Activated CD8-positive, alpha-beta memory T cell treated with anti-CD3 and anti-CD28 coated beads, Interleukin-2, amount 10 ng/mL, durations not matched to agents 7 days and 5 days (primary cell): ENCODE data around the gene HIPK2. TPM values are rescaled to one million over a fixed set of nuclear protein-coding genes. Genes with fewer than 3 reads are reported as not detected.

Experiments used
- ATAC-seq: fragments of 150-1000 bp; cut with Tn5 transposase; one replicate; pipeline ENCODE4 v1.10.0; 2021; ENCODE audit warnings: moderate library complexity
- CTCF ChIA-PET: fragments of 350-600 bp; sonication (Branson Sonifier 250); formaldehyde crosslinking; loops from one replicate; lab custom pipeline; 2021; ENCODE audit warnings: antibody characterized with exemption; lab: Charles Lee
- DNase-seq: peaks from one replicate; pipeline ENCODE4 v3.0.0-alpha.2; 2020
- H3K27ac Mint-ChIP-seq: one replicate; pipeline ENCODE4 v1.8.0; 2021; ENCODE audit warnings: mild to moderate bottlenecking, mixed read lengths
- H3K27me3 Mint-ChIP-seq: one replicate; pipeline ENCODE4 v1.8.0; 2021; ENCODE audit warnings: mixed read lengths
- H3K36me3 Mint-ChIP-seq: one replicate; pipeline ENCODE4 v1.8.0; 2021; ENCODE audit warnings: mild to moderate bottlenecking, mixed read lengths
- H3K4me1 Mint-ChIP-seq: one replicate; pipeline ENCODE4 v1.8.0; 2021; ENCODE audit warnings: mixed read lengths
- H3K4me3 Mint-ChIP-seq: one replicate; pipeline ENCODE4 v1.8.0; 2021; ENCODE audit warnings: mild to moderate bottlenecking, moderate library complexity, mixed read lengths
- H3K9me3 Mint-ChIP-seq: one replicate; pipeline ENCODE4 v1.8.0; 2022; ENCODE audit warnings: low read depth, mixed read lengths
- total RNA-seq, 2 experiments: library from RNA; stranded (reverse); gene quantifications; one replicate each; pipeline ENCODE4 v1.2.3, GENCODE V29; 2021

HIPK2 gene
- total RNA-seq, 2 experiments from 2014 or later, result 20.2 to 21.4 TPM

- no peak overlapping the region for H3K4me3 Mint-ChIP-seq
- no peaks in the 10 kb centered on the region for H3K9me3 Mint-ChIP-seq
- peaks cover 3% of the 10 kb centered on the region for H3K4me1 Mint-ChIP-seq
These were observed 32.8 kb downstream of the HIPK2 start for GRCh38 chr7:139744768-139745677.

GRCh38 chr7:139743967-139744767 is 33.6 kb downstream of the HIPK2 start:
- Mint-ChIP-seq H3K9me3 (no peaks in the 10 kb centered on the region), H3K27me3 (no peaks in the 10 kb centered on the region), H3K27ac (no peak overlapping the region), H3K4me3 (no peak overlapping the region), H3K36me3 (peaks cover 2% of the 10 kb centered on the region), H3K4me1 (peaks cover 3% of the 10 kb centered on the region)
- DNase-seq (no peak), ATAC-seq (no peak)
- CTCF ChIA-PET, result no interaction called here

More at GRCh38 chr7:139744768-139745677, 32.8 kb downstream of the HIPK2 start:
- no peaks in the 10 kb centered on the region for H3K27me3 Mint-ChIP-seq
- CTCF ChIA-PET, result no interaction called here
- H3K27ac Mint-ChIP-seq, result no peak overlapping the region
- no peak for ATAC-seq
- peaks cover 2% of the 10 kb centered on the region for H3K36me3 Mint-ChIP-seq
- peak; percentile 39 for DNase-seq

GRCh38 chr7:139743267-139743966 is 34.4 kb downstream of the HIPK2 start:
- H3K27ac Mint-ChIP-seq, result no peak overlapping the region
- H3K36me3 Mint-ChIP-seq, result peaks cover 2% of the 10 kb centered on the region
- no peak overlapping the region for H3K4me3 Mint-ChIP-seq
- H3K27me3 Mint-ChIP-seq, result no peaks in the 10 kb centered on the region
- DNase-seq, result peak; percentile 22
- peaks cover 7% of the 10 kb centered on the region for H3K4me1 Mint-ChIP-seq
- CTCF ChIA-PET, result no interaction called here
- no peak for ATAC-seq
- H3K9me3 Mint-ChIP-seq, result no peaks in the 10 kb centered on the region

GRCh38 chr7:139741789-139742344 is 35.9 kb downstream of the HIPK2 start:
- ATAC-seq (no peak), DNase-seq (peak; percentile 8)
- peaks cover 2% of the 10 kb centered on the region for H3K36me3 Mint-ChIP-seq
- peaks cover 22% of the 10 kb centered on the region for H3K4me1 Mint-ChIP-seq
- H3K4me3 Mint-ChIP-seq, result no peak overlapping the region
- no peaks in the 10 kb centered on the region for H3K27me3 Mint-ChIP-seq
- CTCF ChIA-PET, result no interaction called here
- no peak overlapping the region for H3K27ac Mint-ChIP-seq
- no peaks in the 10 kb centered on the region for H3K9me3 Mint-ChIP-seq

GRCh38 chr7:139741239-139741638 is 36.6 kb downstream of the HIPK2 start:
- H3K36me3 Mint-ChIP-seq, result peaks cover 2% of the 10 kb centered on the region
- no peak for ATAC-seq
- H3K9me3 Mint-ChIP-seq, result no peaks in the 10 kb centered on the region

GRCh38 chr7:139739863-139740597 is 37.8 kb downstream of the HIPK2 start:
- no peak overlapping the region for H3K4me3 Mint-ChIP-seq
- peaks cover 5% of the 10 kb centered on the region for H3K36me3 Mint-ChIP-seq
- CTCF ChIA-PET, result no interaction called here
- H3K9me3 Mint-ChIP-seq, result no peaks in the 10 kb centered on the region
- H3K27me3 Mint-ChIP-seq, result no peaks in the 10 kb centered on the region
- H3K27ac Mint-ChIP-seq, result no peak overlapping the region
- DNase-seq (peak; percentile 21), ATAC-seq (no peak)
- H3K4me1 Mint-ChIP-seq, result peaks cover 33% of the 10 kb centered on the region

More at GRCh38 chr7:139741239-139741638, 36.6 kb downstream of the HIPK2 start:
- H3K27ac Mint-ChIP-seq, result no peak overlapping the region
- peaks cover 27% of the 10 kb centered on the region for H3K4me1 Mint-ChIP-seq
- DNase-seq, result peak; percentile 28
- no peak overlapping the region for H3K4me3 Mint-ChIP-seq
- CTCF ChIA-PET, result no interaction called here
- no peaks in the 10 kb centered on the region for H3K27me3 Mint-ChIP-seq

- CTCF ChIA-PET, result no interaction called here
- peak; percentile 15 for DNase-seq
- Mint-ChIP-seq H3K4me1 (peaks cover 30% of the 10 kb centered on the region), H3K27me3 (no peaks in the 10 kb centered on the region), H3K4me3 (no peak overlapping the region), H3K36me3 (peaks cover 5% of the 10 kb centered on the region), H3K9me3 (no peaks in the 10 kb centered on the region), H3K27ac (no peak overlapping the region)
- no peak for ATAC-seq
These were observed 39.0 kb downstream of the HIPK2 start for GRCh38 chr7:139738772-139739171.

- Mint-ChIP-seq H3K36me3 (peaks cover 8% of the 10 kb centered on the region), H3K4me3 (no peak overlapping the region), H3K9me3 (no peaks in the 10 kb centered on the region), H3K4me1 (peaks cover 30% of the 10 kb centered on the region), H3K27ac (no peak overlapping the region), H3K27me3 (no peaks in the 10 kb centered on the region)
- ATAC-seq, result no peak
- CTCF ChIA-PET, result no interaction called here
- DNase-seq, result peak; percentile 8
These were observed 39.7 kb downstream of the HIPK2 start for GRCh38 chr7:139738101-139738489.

- CTCF ChIA-PET, result no interaction called here
- Mint-ChIP-seq H3K4me1 (peaks cover 31% of the 10 kb centered on the region), H3K27me3 (no peaks in the 10 kb centered on the region), H3K27ac (peak overlapping the region; percentile 65), H3K36me3 (peaks cover 10% of the 10 kb centered on the region), H3K9me3 (no peaks in the 10 kb centered on the region), H3K4me3 (no peak overlapping the region)
- DNase-seq (peak; percentile 40), ATAC-seq (no peak)
These were observed 40.3 kb downstream of the HIPK2 start for GRCh38 chr7:139737221-139738100.

- no peak overlapping the region for H3K27ac Mint-ChIP-seq
- DNase-seq (peak; percentile 38), ATAC-seq (no peak)
- H3K4me1 Mint-ChIP-seq, result peaks cover 37% of the 10 kb centered on the region
- H3K4me3 Mint-ChIP-seq, result no peak overlapping the region
- CTCF ChIA-PET, result no interaction called here
- H3K36me3 Mint-ChIP-seq, result peaks cover 12% of the 10 kb centered on the region
- no peaks in the 10 kb centered on the region for H3K9me3 Mint-ChIP-seq
- no peaks in the 10 kb centered on the region for H3K27me3 Mint-ChIP-seq
These were observed 41.7 kb downstream of the HIPK2 start for GRCh38 chr7:139735912-139736595.

GRCh38 chr7:139735466-139735865 is 42.3 kb downstream of the HIPK2 start:
- H3K36me3 Mint-ChIP-seq, result peaks cover 12% of the 10 kb centered on the region
- H3K9me3 Mint-ChIP-seq, result no peaks in the 10 kb centered on the region
- CTCF ChIA-PET, result no interaction called here
- H3K4me1 Mint-ChIP-seq, result peaks cover 38% of the 10 kb centered on the region
- H3K4me3 Mint-ChIP-seq, result no peak overlapping the region
- H3K27ac Mint-ChIP-seq, result no peak overlapping the region
- H3K27me3 Mint-ChIP-seq, result no peaks in the 10 kb centered on the region
- ATAC-seq (no peak), DNase-seq (peak; percentile 7)
